ENCODE results near the gene GTF3A. TPM values are rescaled to one million over a fixed set of nuclear protein-coding genes. Genes with fewer than 3 reads are reported as not detected.

GTF3A gene
- total RNA-seq, 1 donor from 2014 or later = 284 TPM

DNA sequence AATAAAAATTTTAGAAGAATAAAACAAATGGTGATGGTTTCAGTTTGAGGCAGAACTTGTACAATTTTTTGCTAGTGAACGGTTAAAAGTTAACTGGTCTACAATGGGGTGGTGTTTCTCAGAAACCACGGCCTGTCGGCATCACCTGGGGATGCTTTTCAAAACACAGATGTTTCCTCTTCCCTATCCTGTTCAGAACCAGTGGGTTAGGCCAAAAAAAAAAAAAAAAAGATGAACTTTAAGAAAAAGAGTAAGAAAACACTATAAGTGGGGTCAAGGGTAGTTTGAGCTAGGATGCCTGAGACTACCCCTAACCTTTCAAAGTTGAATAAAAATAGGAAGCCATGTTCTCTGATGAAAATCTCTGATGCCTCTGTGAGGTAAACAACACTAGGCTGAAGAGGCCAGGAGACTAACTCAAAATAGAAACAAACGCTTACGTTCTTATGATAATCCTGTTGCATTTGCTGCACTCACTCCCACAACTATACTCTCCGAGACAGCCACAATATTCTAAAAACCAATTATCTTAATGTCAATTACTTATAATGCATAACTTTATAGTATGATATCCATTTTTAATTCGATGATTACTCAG, 22.7 kb downstream of the GTF3A start:
- Mint-ChIP-seq H3K4me3 (peak overlapping the region; percentile 73), H3K4me1 (peaks cover 48% of the 10 kb centered on the region), H3K9me3 (no peaks in the 10 kb centered on the region), H3K36me3 (ENCODE audit: low read depth) (peaks cover 23% of the 10 kb centered on the region), H3K27ac (peak overlapping the region; percentile 83), H3K27me3 (no peaks in the 10 kb centered on the region)
- intact Hi-C loops (cut with micrococcal nuclease) = no loop called here
- peak; percentile 79 for DNase-seq

GRCh38 chr13:27448308-27448707, 23.9 kb downstream of the GTF3A start:
- Mint-ChIP-seq H3K4me1 (peaks cover 43% of the 10 kb centered on the region), H3K36me3 (ENCODE audit: low read depth) (peaks cover 17% of the 10 kb centered on the region), H3K27ac (peak overlapping the region; percentile 2), H3K9me3 (no peaks in the 10 kb centered on the region), H3K4me3 (peak overlapping the region; percentile 2), H3K27me3 (no peaks in the 10 kb centered on the region)
- intact Hi-C loops (cut with micrococcal nuclease) = no loop called here
- DNase-seq = no peak

DNA sequence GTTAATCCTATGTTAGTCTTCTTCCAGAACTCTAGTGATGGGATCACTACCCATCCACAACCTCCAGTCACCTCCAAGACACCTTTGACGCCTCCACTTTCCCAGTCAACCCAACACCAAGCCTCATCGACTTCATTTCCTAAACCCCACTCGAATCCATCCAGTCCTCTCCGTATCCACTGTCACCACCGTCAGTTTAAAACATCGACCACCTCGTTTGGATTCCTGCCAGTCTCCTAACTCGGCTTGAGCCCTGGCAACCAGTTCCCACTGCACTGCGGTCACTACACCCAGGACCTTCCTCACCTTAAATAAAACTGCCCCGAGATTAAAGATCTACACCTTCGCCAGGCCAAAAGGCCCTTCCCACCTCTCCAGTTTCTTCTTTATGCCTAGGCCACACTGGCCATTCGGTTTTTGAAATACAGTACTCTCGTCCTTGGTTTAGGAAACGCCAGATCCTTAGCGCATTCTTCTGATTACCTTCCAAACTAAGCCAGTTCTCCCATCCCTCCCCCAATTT, 24.7 kb downstream of the GTF3A start:
- Mint-ChIP-seq H3K4me3 (peak overlapping the region; percentile 88), H3K4me1 (peaks cover 43% of the 10 kb centered on the region), H3K9me3 (no peaks in the 10 kb centered on the region), H3K27me3 (no peaks in the 10 kb centered on the region), H3K27ac (peak overlapping the region; percentile 96), H3K36me3 (ENCODE audit: low read depth) (peaks cover 17% of the 10 kb centered on the region)
- DNase-seq = peak; percentile 63
- intact Hi-C loops (cut with micrococcal nuclease) = no loop called here

DNA sequence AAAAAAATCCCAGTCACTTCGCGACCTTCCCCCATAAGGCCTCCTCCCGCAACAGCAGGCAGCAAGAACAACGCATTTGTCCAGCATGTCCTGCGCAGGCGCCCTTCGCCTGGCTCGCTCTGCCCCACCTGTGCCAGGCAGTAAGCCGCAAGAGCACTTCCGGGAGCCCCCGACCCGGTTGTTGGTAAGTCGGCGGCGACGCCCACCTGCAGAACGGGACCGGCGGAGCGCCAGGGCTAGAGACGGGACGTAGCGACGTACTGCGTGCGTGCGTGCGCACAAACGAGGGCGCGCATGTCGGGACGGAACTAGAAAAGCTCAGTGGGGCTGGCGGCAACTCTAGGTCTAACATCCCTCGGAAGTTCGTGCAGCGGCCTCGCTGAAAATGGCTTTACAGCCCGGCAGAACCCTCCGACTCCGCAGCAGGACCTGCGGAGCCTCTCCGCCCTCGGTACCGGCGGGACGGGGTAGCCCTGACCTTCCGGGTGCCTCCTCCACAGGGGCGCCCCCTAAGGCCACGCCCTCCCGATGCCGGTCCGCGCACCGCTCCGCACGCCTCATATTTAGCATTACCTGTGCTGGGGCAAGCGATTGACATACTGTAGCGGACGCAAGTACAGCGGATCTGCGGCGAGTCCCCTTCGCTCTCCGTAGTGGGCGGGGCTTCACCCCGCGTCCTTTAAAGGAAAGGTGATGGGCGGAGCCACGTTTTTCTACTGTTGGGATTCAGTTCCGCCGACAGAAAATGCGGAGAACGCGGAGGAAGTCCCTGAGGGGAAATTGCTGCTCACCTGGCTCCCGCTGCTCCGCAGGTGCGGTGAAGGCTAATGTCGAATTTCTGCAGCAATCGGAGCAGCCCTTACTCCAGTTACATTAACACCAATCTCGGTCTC, 25.8 kb downstream of the GTF3A start, which contains the start of gene MTIF3:
MTIF3 (minus strand) TSS at position 629 of the 893 bp plus-strand sequence. CDS start 10,116 bp downstream, outside the sequence.
- intact Hi-C loops (cut with micrococcal nuclease) = loop anchor here (1.0 to 10.0 kb wide), 6 partner anchors 24 to 689 kb away; partner anchors contain the start of genes POLR1D, RPL21 and USP12
- H3K27me3 Mint-ChIP-seq = no peaks in the 10 kb centered on the region
- H3K27ac Mint-ChIP-seq = peak within 1 kb of the TSS; percentile 96
- peak; percentile 99 for DNase-seq
- H3K9me3 Mint-ChIP-seq = no peaks in the 10 kb centered on the region
- peak within 1 kb of the TSS; percentile 88 for H3K4me3 Mint-ChIP-seq
- peaks cover 43% of the 10 kb centered on the region for H3K4me1 Mint-ChIP-seq
- H3K36me3 Mint-ChIP-seq (ENCODE audit: low read depth) = peaks cover 14% of the 10 kb centered on the region

GRCh38 chr13:27450921-27451471, 26.6 kb downstream of the GTF3A start:
- peaks cover 41% of the 10 kb centered on the region for H3K4me1 Mint-ChIP-seq
- H3K27me3 Mint-ChIP-seq = no peaks in the 10 kb centered on the region
- no peaks in the 10 kb centered on the region for H3K9me3 Mint-ChIP-seq
- H3K36me3 Mint-ChIP-seq (ENCODE audit: low read depth) = peaks cover 8% of the 10 kb centered on the region
- peak overlapping the region; percentile 88 for H3K4me3 Mint-ChIP-seq
- DNase-seq = peak; percentile 81
- intact Hi-C loops (cut with micrococcal nuclease) = loop anchor here (1.0 to 10.0 kb wide), 6 partner anchors 25 to 688 kb away; partner anchors contain the start of genes POLR1D, RPL21 and USP12
- peak overlapping the region; percentile 96 for H3K27ac Mint-ChIP-seq

DNA sequence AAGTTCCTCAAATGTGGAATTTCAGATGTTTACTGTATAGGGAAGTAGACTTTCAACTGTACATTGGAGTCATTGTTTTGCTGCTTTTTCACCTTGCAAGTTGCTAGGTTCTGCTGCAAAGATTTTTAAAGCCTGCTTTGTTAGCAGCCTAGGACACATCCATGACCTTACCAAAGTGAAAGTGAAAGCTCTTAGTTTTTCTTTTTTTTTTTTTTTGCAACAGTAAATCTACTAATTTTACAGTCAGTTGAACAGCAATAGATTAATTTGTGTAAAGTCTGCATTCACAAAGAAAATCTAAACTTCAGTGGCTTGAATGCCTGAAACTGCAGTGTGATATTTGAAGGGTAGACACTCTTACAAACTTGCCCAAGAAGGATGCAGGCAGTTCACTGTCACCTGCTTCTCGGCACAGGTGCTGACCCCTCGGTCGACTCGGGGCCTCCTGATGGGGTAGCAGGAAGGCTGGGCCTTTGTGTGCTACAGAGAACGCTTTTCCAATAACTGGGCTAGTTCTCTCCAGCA, 31.0 kb downstream of the GTF3A start:
- Mint-ChIP-seq H3K9me3 (no peaks in the 10 kb centered on the region), H3K36me3 (ENCODE audit: low read depth) (no peaks in the 10 kb centered on the region), H3K27me3 (no peaks in the 10 kb centered on the region), H3K27ac (peak overlapping the region; percentile 95), H3K4me1 (peaks cover 15% of the 10 kb centered on the region), H3K4me3 (peak overlapping the region; percentile 88)
- peak; percentile 77 for DNase-seq
- intact Hi-C loops (cut with micrococcal nuclease) = loop anchor here (10.0 kb wide), 1 partner anchor 281 kb away; the partner anchor contains the start of gene USP12

DNA sequence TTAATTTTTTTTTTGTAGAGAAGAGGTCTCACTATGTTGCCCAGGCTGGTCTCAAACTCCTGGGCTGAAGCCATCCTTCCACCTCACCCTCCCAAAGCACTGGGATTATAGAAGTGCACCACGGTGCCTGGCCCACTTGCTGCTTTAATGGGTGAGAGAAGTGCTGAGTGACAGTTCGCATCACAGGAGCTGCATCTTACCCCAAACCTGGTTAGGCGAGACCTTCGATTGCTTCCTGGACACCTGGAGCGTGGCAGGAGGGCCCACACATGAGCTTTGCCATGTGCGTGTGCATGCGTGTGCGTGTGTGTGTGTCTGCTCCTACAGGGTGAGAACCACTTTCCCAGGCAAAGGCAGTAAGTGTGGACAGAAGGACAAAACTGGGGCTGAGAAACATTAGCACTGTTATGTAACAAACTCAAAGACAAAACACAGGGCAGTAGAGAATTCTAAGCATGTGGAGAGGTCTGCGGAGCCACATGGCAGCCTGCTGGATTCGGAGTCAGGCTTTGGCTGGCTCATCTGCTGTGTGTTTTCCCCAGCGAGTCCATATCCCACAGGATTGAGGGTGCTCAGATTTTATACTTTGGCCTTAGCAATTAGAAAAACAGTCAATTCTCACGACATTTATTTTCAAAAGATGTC, 37.6 kb downstream of the GTF3A start:
- DNase-seq = no peak
- intact Hi-C loops (cut with micrococcal nuclease) = no loop called here
- H3K4me1 Mint-ChIP-seq = no peaks in the 10 kb centered on the region
- no peak overlapping the region for H3K4me3 Mint-ChIP-seq
- no peak overlapping the region for H3K27ac Mint-ChIP-seq
- no peaks in the 10 kb centered on the region for H3K9me3 Mint-ChIP-seq
- peaks cover 2% of the 10 kb centered on the region for H3K27me3 Mint-ChIP-seq
- no peaks in the 10 kb centered on the region for H3K36me3 Mint-ChIP-seq (ENCODE audit: low read depth)

DNA sequence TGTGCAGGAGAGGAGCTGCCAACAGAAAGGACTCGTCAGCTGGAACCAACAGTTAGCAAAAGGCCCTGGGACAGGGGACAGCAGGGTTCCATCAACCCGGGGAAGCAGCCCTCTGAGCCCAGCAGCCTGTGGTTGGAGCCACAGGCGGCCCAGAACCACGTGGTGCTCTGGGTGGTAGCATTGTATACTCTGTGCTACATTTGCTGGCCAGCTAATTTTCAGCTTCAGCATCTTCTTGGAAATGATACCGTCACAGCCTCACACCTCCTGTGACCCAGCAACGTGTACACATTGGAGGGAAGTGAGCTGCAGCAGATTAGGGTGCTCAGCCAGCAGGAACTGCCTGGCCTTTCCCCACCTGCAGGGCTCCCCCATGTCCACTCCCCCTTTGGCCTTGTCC, 39.1 kb downstream of the GTF3A start:
- Mint-ChIP-seq H3K4me1 (no peaks in the 10 kb centered on the region), H3K36me3 (ENCODE audit: low read depth) (no peaks in the 10 kb centered on the region), H3K9me3 (no peaks in the 10 kb centered on the region), H3K27me3 (peaks cover 2% of the 10 kb centered on the region), H3K4me3 (no peak overlapping the region), H3K27ac (no peak overlapping the region)
- intact Hi-C loops (cut with micrococcal nuclease) = no loop called here
- no peak for DNase-seq

- Mint-ChIP-seq H3K9me3 (no peaks in the 10 kb centered on the region), H3K27me3 (peaks cover 4% of the 10 kb centered on the region), H3K4me1 (no peaks in the 10 kb centered on the region), H3K27ac (no peak overlapping the region), H3K36me3 (ENCODE audit: low read depth) (no peaks in the 10 kb centered on the region), H3K4me3 (no peak overlapping the region)
- no peak for DNase-seq
- intact Hi-C loops (cut with micrococcal nuclease) = no loop called here
Observed at GRCh38 chr13:27465611-27466010, 41.2 kb downstream of the GTF3A start.

GRCh38 chr13:27466513-27466912, 42.1 kb downstream of the GTF3A start:
- H3K27ac Mint-ChIP-seq = no peak overlapping the region
- no peaks in the 10 kb centered on the region for H3K4me1 Mint-ChIP-seq
- intact Hi-C loops (cut with micrococcal nuclease) = no loop called here
- H3K27me3 Mint-ChIP-seq = peaks cover 4% of the 10 kb centered on the region
- no peaks in the 10 kb centered on the region for H3K36me3 Mint-ChIP-seq (ENCODE audit: low read depth)
- no peaks in the 10 kb centered on the region for H3K9me3 Mint-ChIP-seq
- DNase-seq = no peak
- H3K4me3 Mint-ChIP-seq = no peak overlapping the region

GRCh38 chr13:27470075-27470820, 45.8 kb downstream of the GTF3A start:
- Mint-ChIP-seq H3K27me3 (peaks cover 4% of the 10 kb centered on the region), H3K36me3 (ENCODE audit: low read depth) (no peaks in the 10 kb centered on the region), H3K27ac (no peak overlapping the region), H3K4me3 (no peak overlapping the region), H3K9me3 (no peaks in the 10 kb centered on the region), H3K4me1 (peaks cover 2% of the 10 kb centered on the region)
- intact Hi-C loops (cut with micrococcal nuclease) = no loop called here
- no peak for DNase-seq

DNA sequence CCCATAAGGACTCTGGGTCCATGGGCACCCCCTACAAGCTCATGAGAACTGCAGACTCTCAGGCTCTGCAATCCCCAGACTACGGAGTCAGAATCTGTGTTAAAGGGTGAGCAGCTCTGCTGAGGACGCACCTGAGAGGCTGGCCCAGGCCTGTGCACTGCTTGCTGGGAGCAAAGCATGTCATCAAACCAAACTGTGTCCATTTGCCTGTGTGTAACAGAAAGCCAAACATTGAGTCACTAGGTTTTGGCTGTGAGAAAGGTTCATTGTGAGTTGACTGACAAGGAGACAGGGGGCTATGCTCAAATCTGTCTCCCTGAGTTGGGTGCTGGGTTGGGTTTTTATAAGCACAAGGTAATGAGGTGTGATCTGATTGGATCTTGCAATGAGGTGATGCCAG, 48.0 kb downstream of the GTF3A start:
- Mint-ChIP-seq H3K9me3 (no peaks in the 10 kb centered on the region), H3K27ac (no peak overlapping the region), H3K4me3 (no peak overlapping the region), H3K27me3 (peaks cover 2% of the 10 kb centered on the region), H3K36me3 (ENCODE audit: low read depth) (no peaks in the 10 kb centered on the region), H3K4me1 (peaks cover 8% of the 10 kb centered on the region)
- intact Hi-C loops (cut with micrococcal nuclease) = no loop called here
- DNase-seq = no peak

DNA sequence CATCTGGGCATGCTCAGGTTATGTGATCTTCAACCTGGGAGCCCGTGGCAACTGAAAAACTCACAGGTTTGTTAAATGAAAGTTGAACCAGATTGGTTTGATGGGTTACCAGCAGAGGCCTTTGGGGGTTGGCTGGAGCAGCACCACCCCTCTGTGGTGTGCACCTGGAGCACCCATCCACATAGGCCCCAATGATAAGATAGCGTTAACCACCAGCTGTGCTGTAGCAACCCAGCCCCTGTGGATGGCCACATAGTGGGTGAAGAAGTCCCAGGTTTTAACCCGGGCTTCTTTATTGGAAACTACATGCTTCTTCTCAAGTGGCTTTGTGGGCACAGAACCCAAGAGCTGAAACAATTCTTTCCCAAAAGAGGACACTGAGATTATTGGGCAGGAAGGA, 48.5 kb downstream of the GTF3A start:
- Mint-ChIP-seq H3K27me3 (peaks cover 2% of the 10 kb centered on the region), H3K9me3 (no peaks in the 10 kb centered on the region), H3K4me1 (peaks cover 9% of the 10 kb centered on the region), H3K27ac (no peak overlapping the region), H3K4me3 (no peak overlapping the region), H3K36me3 (ENCODE audit: low read depth) (no peaks in the 10 kb centered on the region)
- intact Hi-C loops (cut with micrococcal nuclease) = no loop called here
- no peak for DNase-seq

Measured in activated CD4-positive, alpha-beta T cell treated with anti-CD3 and anti-CD28 coated beads, Interleukin-2, amount 10 ng/mL, durations not matched to agents 24 days and 14 days (primary cell).